Keratinocyte (primary cell): ENCODE measurements around the gene MMP14. TPM values are rescaled to one million over a fixed set of nuclear protein-coding genes. Genes with fewer than 3 reads are reported as not detected.
"Not testable (repeated sequence)": the region's sequence is repeated elsewhere in the genome, so short reads cannot be mapped to it uniquely, and the experiment has no call there.

ENCODE experiments used
- DNase-seq: peaks from one replicate; pipeline ENCODE4 v3.0.0-alpha.2; 2011; ENCODE audit warnings: low read depth, missing footprints, low spot score
- FAIRE-seq: peaks from 2 replicates; lab custom pipeline; 2011; peaks lifted over from hg19 to GRCh38; lab: Jason Lieb, UNC
- H2AFZ ChIP-seq: 2 replicates; pipeline ENCODE4 v1.6.0; 2012; ENCODE audit warnings: low read length, control low read depth, inconsistent platforms; ENCODE audit not compliant: control insufficient read depth
- H3K27ac ChIP-seq: 2 replicates; pipeline ENCODE4 v1.5.1; 2011; ENCODE audit warnings: low read length; ENCODE audit not compliant: control insufficient read depth, insufficient read depth
- H3K27me3 ChIP-seq: 3 replicates; pipeline ENCODE4 v1.6.0; 2011; ENCODE audit warnings: low read length; ENCODE audit not compliant: control insufficient read depth, insufficient read depth; ENCODE audit errors: extremely low read depth
- H3K36me3 ChIP-seq, 2 experiments: 2 replicates in 1 of 2; 3 replicates in 1 of 2; pipeline ENCODE4 v1.5.1; 2011; ENCODE audit warnings: low read length in 2 of 2, mild to moderate bottlenecking in 1 of 2; ENCODE audit not compliant: control insufficient read depth in 2 of 2, insufficient read depth in 2 of 2; ENCODE audit errors: extremely low read depth in 1 of 2
- H3K4me1 ChIP-seq: 3 replicates; pipeline ENCODE4 v1.5.1; 2011; ENCODE audit warnings: low read length; ENCODE audit not compliant: control insufficient read depth, insufficient read depth; ENCODE audit errors: extremely low read depth
- H3K4me2 ChIP-seq: 3 replicates; pipeline ENCODE4 v1.6.0; 2011; ENCODE audit warnings: low read depth, low read length; ENCODE audit not compliant: control insufficient read depth, insufficient read depth; ENCODE audit errors: extremely low read depth
- H3K4me3 ChIP-seq, 3 experiments: fragments of 200-600 bp in 1 of 3; sonication (generic) in 1 of 3; 2 replicates in 2 of 3; 3 replicates in 1 of 3; pipeline ENCODE4 v1.5.1; 2011 to 2016; ENCODE audit warnings: low read length in 3 of 3, mild to moderate bottlenecking in 3 of 3, control low read depth in 2 of 3, inconsistent platforms in 1 of 3, low read depth in 1 of 3, mixed read lengths in 1 of 3, mixed run types in 1 of 3, moderate library complexity in 1 of 3; ENCODE audit not compliant: control insufficient read depth in 2 of 3, insufficient read depth in 2 of 3; ENCODE audit errors: extremely low read depth in 1 of 3
- H3K79me2 ChIP-seq: 2 replicates; pipeline ENCODE4 v1.6.0; 2012; ENCODE audit warnings: low read length; ENCODE audit not compliant: control insufficient read depth, insufficient read depth
- H3K9ac ChIP-seq: 3 replicates; pipeline ENCODE4 v1.6.0; 2011; ENCODE audit warnings: low read length; ENCODE audit not compliant: control insufficient read depth, insufficient read depth; ENCODE audit errors: extremely low read depth
- H3K9me1 ChIP-seq: 3 replicates; pipeline ENCODE4 v1.6.0; 2011; ENCODE audit warnings: low read length; ENCODE audit not compliant: control insufficient read depth, insufficient read depth; ENCODE audit errors: extremely low read depth
- H3K9me3 ChIP-seq: 2 replicates; pipeline ENCODE4 v1.5.1; 2012; ENCODE audit warnings: low read depth, low read length; ENCODE audit not compliant: control insufficient read depth
- H4K20me1 ChIP-seq: 3 replicates; pipeline ENCODE4 v1.6.0; 2011; ENCODE audit warnings: low read length; ENCODE audit not compliant: control insufficient read depth, insufficient read depth; ENCODE audit errors: extremely low read depth
- EZH2 ChIP-seq: IDR thresholded peaks from one replicate; pipeline ENCODE4 v1.6.1; 2012; ENCODE audit warnings: inconsistent platforms, mild to moderate bottlenecking, low read length, moderate library complexity
- dilution Hi-C: fragments of 300-500 bp; cut with MboI; formaldehyde crosslinking; loops from one replicate; pipeline ENCODE4 v1.7.0; 2020; ENCODE audit warnings: low sequenced_read_pairs; ENCODE audit not compliant: extremely low pct_ligation_motif_present
- polyA plus RNA-seq, 5 experiments: library from polyadenylated mRNA; depleted of rRNA in 3 of 5; stranded (reverse) in 3 of 5; stranded (forward) in 1 of 5; unstranded in 1 of 5; fragments of >200 nt; gene quantifications; 1 replicate in 1 of 5; 2 replicates in 3 of 5; 3 replicates in 1 of 5; pipeline versions ENCODE4 v1.2.1 to v1.2.3, GENCODE V29; 2011 to 2012; ENCODE audit warnings: missing spikeins in 2 of 5, low read depth in 1 of 5, low replicate concordance in 1 of 5
- TF ChIP-seq, protein P1 (sequence below), 3 experiments: IDR thresholded peaks in 1 of 3; conservative IDR thresholded peaks in 1 of 3; optimal IDR thresholded peaks in 1 of 3; 2 replicates in 2 of 3; 3 replicates in 1 of 3; pipeline versions ENCODE3 to v1.5.1; 2011; ENCODE audit warnings: low read length in 3 of 3, mild to moderate bottlenecking in 3 of 3, moderate library complexity in 2 of 3, control low read depth in 1 of 3, inconsistent platforms in 1 of 3; ENCODE audit not compliant: insufficient read depth in 2 of 3; ENCODE audit errors: extremely low read depth in 1 of 3

MMP14 gene
- polyA plus RNA-seq, 1 donor (not counting 4 experiments of a cell fraction or from before 2014, with no cell fraction given) = 185 TPM

- Histone ChIP-seq H3K9ac (no peak overlapping the region), H3K27me3 (no peaks in the 10 kb centered on the region), H4K20me1 (no peaks in the 10 kb centered on the region), H3K9me3 (no peaks in the 10 kb centered on the region), H3K36me3 (no peaks in the 10 kb centered on the region), H3K79me2 (no peaks in the 10 kb centered on the region), H2AFZ (no peak overlapping the region), H3K27ac (no peak overlapping the region), H3K4me2 (no peak overlapping the region), H3K4me1 (peaks cover 12% of the 10 kb centered on the region), H3K4me3 (no peak overlapping the region), H3K9me1 (no peaks in the 10 kb centered on the region)
- dilution Hi-C loops = no loop called here
- FAIRE-seq = no peak
- TF ChIP-seq, protein P1, sequence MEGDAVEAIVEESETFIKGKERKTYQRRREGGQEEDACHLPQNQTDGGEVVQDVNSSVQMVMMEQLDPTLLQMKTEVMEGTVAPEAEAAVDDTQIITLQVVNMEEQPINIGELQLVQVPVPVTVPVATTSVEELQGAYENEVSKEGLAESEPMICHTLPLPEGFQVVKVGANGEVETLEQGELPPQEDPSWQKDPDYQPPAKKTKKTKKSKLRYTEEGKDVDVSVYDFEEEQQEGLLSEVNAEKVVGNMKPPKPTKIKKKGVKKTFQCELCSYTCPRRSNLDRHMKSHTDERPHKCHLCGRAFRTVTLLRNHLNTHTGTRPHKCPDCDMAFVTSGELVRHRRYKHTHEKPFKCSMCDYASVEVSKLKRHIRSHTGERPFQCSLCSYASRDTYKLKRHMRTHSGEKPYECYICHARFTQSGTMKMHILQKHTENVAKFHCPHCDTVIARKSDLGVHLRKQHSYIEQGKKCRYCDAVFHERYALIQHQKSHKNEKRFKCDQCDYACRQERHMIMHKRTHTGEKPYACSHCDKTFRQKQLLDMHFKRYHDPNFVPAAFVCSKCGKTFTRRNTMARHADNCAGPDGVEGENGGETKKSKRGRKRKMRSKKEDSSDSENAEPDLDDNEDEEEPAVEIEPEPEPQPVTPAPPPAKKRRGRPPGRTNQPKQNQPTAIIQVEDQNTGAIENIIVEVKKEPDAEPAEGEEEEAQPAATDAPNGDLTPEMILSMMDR (optimal IDR thresholded peaks at IDR 0.05 in 1 of 3, IDR thresholded peaks at IDR 0.05 in 1 of 3, conservative IDR thresholded peaks at IDR 0.05 in 1 of 3; ENCODE audit: extremely low read depth in 1 of 3, insufficient read depth in 2 of 3, low read length in 3 of 3) = no peak
- TF ChIP-seq EZH2 = no peak
- no peak for DNase-seq
These were observed 32.8 kb upstream of the MMP14 start for GRCh38 chr14:22803687-22803974.

DNA sequence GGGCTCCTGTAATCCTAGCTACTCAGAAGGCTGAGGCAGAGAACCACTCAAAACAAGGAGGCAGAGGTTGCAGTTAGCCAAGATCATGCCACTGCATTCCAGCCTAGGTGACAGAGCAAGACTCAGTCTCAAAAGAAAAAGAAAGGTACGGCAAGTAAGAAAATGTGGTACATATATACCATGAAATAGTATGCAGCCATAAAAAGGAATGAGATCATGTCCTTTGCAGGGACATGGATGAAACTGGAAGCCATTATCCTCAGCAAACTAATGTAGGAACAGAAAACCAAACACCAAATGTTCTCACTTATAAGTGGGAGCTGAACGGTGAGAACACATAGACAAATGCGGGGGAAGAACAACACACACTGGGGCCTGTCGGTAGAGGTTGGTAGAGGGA is 31.1 kb upstream of the MMP14 start:
- H3K27ac ChIP-seq, H3K79me2 ChIP-seq, H3K4me3 ChIP-seq, H2AFZ ChIP-seq, H3K36me3 ChIP-seq, H3K27me3 ChIP-seq, DNase-seq, H3K9ac ChIP-seq, H4K20me1 ChIP-seq, dilution Hi-C loops, FAIRE-seq, H3K9me1 ChIP-seq, H3K9me3 ChIP-seq, H3K4me2 ChIP-seq: not testable (repeated sequence)
- H3K4me1 ChIP-seq = peaks cover 12% of the 10 kb centered on the region

DNA sequence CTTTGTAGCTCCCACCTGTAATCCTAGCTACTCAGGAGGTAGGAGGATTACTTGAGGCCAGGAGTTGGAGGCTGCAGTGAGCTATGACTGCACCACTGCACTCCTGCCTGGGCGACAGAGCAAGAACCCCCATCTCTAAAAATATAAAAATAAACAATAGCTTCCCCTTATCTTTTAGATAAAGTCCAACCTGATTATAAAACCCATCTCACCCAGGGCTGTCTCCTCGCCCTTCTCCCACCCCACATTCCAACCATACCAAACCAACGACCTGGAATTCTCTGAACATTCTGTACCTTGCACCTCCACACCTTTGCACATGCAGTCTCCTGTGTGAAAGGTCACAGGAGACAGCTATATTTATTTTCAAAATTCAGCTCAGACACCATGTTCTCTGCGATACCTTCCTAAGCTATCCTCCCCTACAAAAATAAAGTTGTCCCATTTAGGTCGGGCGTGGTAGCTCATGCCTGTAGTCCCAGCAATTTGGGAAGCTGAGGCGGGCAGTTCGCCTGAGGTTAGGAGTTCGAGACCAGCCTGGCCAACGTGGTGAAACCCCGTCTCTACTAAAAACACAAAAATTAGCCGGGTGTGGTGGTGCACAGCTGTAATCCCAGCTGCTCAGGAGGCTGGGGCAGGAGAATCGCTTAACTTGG is 28.8 kb upstream of the MMP14 start:
- Histone ChIP-seq H3K27ac (no peak overlapping the region), H3K4me2 (peak overlapping the region; percentile 49), H3K4me3 (no peak overlapping the region), H4K20me1 (no peaks in the 10 kb centered on the region), H2AFZ (peak overlapping the region; percentile 56), H3K27me3 (no peaks in the 10 kb centered on the region), H3K79me2 (no peaks in the 10 kb centered on the region), H3K9me3 (no peaks in the 10 kb centered on the region), H3K9me1 (no peaks in the 10 kb centered on the region), H3K36me3 (no peaks in the 10 kb centered on the region), H3K9ac (no peak overlapping the region), H3K4me1 (peaks cover 12% of the 10 kb centered on the region)
- TF ChIP-seq EZH2 = no peak
- TF ChIP-seq, protein P1 (optimal IDR thresholded peaks at IDR 0.05 in 1 of 3, IDR thresholded peaks at IDR 0.05 in 1 of 3, conservative IDR thresholded peaks at IDR 0.05 in 1 of 3; ENCODE audit: extremely low read depth in 1 of 3, insufficient read depth in 2 of 3, low read length in 3 of 3) = no peak
- DNase-seq (no peak), FAIRE-seq (no peak)
- dilution Hi-C loops = no loop called here
